Measurements from ENCODE around the gene ZFR.
A peak's percentile ranks its signal among the peaks of the same experiment; 100 is the strongest.

GRCh38 chr5:32444431-32445286 lies at the start of gene ZFR:
- TF ChIP-seq, protein P1, sequence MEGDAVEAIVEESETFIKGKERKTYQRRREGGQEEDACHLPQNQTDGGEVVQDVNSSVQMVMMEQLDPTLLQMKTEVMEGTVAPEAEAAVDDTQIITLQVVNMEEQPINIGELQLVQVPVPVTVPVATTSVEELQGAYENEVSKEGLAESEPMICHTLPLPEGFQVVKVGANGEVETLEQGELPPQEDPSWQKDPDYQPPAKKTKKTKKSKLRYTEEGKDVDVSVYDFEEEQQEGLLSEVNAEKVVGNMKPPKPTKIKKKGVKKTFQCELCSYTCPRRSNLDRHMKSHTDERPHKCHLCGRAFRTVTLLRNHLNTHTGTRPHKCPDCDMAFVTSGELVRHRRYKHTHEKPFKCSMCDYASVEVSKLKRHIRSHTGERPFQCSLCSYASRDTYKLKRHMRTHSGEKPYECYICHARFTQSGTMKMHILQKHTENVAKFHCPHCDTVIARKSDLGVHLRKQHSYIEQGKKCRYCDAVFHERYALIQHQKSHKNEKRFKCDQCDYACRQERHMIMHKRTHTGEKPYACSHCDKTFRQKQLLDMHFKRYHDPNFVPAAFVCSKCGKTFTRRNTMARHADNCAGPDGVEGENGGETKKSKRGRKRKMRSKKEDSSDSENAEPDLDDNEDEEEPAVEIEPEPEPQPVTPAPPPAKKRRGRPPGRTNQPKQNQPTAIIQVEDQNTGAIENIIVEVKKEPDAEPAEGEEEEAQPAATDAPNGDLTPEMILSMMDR (IDR thresholded peaks at IDR 0.05) = no peak
- TF ChIP-seq POLR2A (IDR thresholded peaks at IDR 0.05) = peak in 3 of 4 donors; percentile 57 to 93 (median 71)

All from esophagus squamous epithelium (tissue), 4 donors.